GM19397 (cell line): ENCODE results near the gene ENTPD1.
"Not testable (repeated sequence)": the region's sequence is repeated elsewhere in the genome, so short reads cannot be mapped to it uniquely, and the experiment has no call there.

Source experiments
- ATAC-seq: cut with Tn5 transposase; IDR thresholded peaks from one replicate; pipeline ENCODE4 v1.9.1; 2021; ENCODE audit warnings: mild to moderate bottlenecking, moderate library complexity; ENCODE audit not compliant: unreplicated experiment

Gene ENTPD1, protein sequence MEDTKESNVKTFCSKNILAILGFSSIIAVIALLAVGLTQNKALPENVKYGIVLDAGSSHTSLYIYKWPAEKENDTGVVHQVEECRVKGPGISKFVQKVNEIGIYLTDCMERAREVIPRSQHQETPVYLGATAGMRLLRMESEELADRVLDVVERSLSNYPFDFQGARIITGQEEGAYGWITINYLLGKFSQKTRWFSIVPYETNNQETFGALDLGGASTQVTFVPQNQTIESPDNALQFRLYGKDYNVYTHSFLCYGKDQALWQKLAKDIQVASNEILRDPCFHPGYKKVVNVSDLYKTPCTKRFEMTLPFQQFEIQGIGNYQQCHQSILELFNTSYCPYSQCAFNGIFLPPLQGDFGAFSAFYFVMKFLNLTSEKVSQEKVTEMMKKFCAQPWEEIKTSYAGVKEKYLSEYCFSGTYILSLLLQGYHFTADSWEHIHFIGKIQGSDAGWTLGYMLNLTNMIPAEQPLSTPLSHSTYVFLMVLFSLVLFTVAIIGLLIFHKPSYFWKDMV

DNA sequence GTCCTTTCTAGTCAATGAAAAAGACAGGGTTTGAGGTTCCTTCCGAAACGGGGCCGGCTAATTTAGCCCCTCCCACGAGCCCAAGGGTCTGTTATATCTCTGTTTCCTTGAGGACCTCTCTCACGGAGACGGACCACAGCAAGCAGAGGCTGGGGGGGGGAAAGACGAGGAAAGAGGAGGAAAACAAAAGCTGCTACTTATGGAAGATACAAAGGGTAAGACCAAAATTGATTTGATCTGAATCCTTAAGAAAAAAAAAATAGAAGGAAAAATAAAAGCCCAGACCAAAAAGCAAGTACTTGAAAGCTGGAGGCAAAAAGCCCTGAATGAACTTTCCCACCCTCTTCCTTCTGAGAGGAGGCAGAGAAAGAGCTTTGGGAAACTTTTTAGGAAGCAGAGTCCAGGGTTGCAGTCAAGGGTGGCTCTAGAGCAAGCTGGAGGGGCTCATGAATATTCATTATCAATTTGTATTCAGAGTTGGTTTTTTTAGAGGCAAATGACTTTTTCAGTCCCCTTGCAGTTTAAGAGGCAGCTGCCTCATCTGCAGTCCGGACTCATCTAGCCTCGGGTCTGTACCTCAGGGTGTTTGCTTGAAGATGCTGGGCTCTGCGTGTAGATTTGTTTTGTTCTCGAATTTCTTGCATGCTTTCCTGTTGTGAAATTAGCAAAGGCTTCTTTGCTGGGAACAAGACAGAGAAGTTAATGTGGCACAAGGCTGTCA lies at the start of gene ENTPD1:
Gene ENTPD1, plus strand, starts transcription at position 123 of the 721 bp plus-strand sequence. Its CDS starts 77 bp downstream, at position 200.
- peak; percentile 37 for ATAC-seq

DNA sequence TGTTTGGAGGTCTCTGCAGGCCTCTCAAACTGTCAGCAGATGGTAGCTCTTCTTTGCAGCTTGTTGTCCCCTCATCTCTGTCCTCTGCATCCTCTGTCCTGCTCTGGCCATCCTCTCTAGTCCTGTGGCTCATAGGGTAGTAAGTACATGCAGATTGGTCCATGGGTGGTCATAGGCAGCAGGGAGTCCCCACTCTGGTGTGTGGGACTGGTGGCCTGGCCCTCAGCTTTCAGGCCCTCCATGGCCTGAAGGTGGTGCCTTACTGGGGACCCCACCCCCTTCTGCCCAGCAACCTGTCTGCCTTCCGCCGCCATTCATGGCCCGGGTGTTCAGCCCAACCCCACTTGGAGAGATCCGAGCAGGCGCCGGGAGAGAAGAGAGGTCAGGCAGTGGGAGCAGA lies 49.4 kb upstream of the ENTPD1 start:
- ATAC-seq: no peak

DNA sequence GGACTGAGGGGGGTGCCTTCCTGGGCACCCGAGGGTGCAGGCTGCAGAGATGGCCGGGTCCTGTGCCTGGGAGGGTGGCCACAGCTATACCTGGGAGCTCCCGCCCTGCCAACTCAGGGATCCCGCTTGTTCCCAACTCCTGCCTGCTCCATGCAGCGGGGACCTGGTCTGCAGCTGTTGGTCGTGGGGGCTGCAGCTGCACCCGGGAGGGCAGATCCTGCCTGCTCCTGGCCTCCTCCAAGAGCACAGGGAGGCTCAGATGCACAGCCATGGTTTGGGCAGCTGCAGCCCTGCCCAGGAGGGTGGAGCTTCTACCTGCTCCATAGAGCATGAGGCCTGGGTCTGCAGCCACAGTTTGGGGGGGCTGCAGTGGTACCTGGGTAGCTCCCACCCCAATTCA lies 49.0 kb upstream of the ENTPD1 start:
- no peak for ATAC-seq

DNA sequence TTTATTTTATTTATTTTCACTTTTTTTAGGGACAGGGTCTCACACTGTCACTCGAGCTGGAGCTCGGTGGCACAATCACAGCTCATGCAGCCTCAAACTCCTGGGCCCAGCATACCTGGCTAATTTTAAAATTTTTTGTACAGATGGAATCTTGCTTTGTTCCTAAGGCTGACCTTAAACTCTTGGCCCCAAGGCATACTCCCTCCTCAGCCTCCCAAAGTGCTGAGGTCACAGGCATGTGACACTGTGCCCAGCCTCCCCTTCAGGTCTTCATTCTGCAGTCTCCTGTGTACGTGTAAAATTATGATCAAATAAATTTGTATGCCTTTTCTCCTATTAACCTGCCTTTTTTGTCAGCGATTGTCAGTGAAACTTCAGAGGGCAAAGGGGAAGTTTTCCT lies 44.5 kb upstream of the ENTPD1 start:
- no peak for ATAC-seq

DNA sequence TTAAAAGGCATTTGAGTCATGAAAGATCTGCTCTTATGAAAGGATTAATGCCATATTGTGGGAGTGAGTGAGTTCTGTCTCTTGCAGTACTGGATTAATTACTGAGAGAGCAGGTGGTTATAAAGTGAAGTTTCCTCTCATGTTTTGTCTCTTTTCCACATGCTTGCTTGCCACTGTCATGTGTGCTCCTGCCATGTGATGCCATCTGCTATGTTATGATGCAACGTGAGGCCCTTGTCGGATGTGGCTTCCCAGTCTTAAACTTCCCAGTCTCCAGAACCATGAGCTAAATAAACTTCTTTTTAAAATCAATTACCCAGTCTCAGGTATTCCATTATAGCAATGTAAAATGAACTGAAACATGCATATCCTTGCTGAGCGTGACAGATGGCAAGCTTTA lies 39.5 kb upstream of the ENTPD1 start:
- ATAC-seq: no peak

DNA sequence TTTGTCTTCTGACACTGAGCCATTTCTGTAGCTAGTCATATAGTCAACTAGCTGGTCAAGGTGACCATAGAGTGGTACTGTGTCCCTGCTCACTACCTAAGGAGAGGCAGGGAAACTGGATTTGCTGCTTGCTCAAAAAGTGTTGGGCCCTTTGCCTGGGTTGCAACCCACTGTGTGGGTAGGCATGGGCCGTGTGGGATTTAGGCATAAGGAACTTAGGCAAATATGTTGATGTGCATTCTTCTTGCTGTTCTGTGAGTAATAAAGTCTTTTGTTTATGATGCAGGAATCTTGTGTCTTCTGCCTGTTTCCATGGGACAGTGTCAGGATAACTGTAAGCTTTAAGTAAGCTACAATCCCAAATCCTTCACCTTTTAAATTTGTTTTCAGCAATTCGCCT lies 39.1 kb upstream of the ENTPD1 start:
- no peak for ATAC-seq

DNA sequence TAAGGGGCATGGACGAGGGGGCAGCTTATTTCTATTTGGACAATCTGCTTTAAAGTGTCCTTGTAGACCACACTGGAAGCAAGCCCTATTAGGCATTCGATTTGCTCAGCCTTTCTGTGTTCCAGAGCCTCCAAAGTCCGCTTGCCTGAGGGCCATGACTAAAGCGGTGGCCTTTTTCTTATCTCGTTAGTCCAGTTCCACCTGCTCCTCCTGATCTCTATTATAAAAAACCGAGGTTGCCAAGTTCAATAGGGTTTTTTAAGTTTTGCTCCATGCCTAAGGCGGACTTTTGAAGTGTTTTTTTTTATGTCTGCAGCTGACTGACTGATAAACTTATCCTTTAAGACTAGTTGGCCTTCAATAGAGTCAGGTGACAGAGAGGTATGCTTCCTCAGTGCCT lies 35.2 kb upstream of the ENTPD1 start:
- ATAC-seq: not testable (repeated sequence)

DNA sequence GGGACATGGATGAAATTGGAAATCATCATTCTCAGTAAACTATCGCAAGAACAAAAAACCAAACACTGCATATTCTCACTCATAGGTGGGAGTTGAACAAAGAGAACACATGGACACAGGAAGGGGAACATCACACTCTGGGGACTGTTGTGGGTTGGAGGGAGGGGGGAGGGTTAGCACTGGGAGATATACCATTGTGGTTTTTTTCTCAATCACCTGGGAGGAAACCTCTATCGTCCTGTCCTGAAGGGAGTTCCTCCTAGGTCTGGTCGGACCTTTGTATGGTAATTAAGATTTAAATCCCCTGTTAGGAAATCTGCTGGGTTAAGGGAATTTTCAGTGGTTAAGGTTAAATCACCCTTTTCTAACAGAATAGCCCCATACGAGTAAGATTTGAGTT lies 33.5 kb upstream of the ENTPD1 start:
- ATAC-seq: not testable (repeated sequence)

DNA sequence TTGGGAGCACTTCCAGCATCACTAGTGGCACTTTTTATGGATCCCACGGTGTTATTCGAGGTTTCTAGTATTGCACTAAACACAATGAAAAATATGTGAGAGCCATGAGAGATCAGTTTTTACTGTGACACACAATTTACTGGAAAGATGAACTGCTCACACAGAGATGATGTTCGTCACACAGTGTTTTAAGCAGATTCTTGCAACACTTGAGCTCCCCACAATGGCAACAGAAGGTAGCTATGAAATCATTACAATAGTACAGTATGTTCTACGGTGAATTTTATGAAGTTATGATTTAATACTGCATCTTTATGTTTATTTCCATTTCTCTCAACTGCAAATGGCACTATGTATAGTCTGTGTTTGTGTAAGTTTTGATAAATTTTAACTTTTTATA lies 27.4 kb upstream of the ENTPD1 start:
- ATAC-seq: no peak

DNA sequence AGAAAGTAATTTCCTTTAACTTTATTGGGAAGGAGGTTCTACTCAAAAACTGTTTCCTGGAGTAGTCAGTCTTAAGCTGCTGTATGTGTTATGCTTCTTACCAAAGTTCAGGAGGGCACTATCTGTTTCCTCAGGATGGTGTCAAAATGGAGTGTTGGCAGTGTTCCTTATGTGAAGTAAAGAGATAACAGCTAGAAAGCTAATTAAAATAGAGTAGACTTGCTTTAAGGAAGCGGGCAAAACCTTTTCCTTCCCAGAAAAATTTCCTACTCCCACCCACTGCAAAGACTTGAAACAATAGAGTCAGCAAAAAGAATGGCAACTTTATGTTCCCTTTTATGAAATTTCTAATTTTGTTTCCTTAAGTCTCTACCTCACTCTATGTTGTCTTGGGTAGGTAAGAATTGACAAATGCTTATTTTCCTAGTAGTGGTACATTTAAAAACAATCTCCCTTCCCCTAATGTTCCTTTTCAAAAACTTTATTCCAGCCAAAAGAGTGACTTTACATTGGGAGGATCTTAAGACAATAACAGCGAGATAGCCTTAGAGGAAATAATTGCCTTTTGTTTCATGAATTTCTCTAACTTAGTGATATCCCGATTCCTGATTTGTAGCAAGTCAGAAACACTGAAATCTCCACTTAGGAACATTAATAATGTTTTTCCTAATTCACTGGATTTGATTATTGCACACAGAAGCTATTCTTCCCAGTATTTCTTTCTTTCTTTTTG lies 26.5 kb upstream of the ENTPD1 start:
- no peak for ATAC-seq

DNA sequence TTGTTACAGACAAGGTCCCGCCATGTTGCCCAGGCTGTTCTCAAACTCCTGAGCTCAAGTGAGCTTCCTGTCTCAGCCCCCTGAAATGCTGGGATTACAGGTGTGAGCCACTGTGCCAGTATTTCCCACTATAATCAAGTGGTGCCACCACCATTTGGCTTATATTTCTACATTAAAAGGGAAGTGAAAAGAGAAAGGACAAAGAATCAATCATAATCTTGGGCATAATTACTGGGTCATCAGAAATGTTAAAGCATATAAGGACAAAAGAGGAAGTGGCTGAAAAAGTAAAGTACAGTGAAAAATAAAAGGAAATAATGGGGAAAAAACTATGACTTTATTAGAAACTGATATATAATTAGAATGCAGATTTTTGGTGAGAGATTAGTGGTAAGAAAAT lies 25.7 kb upstream of the ENTPD1 start:
- ATAC-seq: no peak

DNA sequence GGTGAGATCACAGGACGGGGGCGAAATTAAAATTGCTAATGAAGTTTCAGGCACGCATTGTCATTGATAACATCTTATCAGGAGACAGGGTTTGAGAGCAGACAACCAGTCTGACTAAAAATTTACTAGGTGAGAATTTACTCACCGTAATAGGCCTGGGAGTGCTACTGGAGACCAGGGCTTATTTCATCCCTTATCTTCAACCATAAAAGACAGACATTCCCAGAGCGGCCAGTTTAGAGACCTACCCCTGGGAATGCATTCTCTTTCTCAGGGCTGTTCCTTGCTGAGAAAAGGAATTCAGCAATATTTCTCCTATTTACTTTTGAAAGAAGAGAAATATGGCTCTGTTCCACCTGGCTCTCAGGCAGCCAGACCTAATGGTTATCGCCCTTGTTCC lies 23.1 kb upstream of the ENTPD1 start:
- ATAC-seq: not testable (repeated sequence)

DNA sequence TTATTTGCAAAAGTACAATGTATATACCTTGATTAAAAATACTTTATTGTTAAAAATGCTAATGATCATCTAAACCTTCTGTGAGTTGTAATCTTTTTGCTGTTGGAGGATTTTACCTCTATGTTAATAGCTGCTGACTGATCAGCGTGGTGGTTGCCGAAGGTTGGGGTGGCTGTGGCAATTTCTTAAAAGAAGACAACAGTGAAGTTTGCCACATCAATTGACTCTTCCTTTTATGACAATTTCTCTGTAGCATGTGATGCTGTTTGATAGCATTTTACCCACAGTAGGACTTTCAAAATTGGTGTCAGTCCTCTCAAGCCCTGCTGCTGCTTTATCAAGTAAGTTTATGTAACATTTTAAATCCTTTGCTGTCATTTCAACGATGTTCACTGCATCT lies 16.9 kb upstream of the ENTPD1 start:
- no peak for ATAC-seq

DNA sequence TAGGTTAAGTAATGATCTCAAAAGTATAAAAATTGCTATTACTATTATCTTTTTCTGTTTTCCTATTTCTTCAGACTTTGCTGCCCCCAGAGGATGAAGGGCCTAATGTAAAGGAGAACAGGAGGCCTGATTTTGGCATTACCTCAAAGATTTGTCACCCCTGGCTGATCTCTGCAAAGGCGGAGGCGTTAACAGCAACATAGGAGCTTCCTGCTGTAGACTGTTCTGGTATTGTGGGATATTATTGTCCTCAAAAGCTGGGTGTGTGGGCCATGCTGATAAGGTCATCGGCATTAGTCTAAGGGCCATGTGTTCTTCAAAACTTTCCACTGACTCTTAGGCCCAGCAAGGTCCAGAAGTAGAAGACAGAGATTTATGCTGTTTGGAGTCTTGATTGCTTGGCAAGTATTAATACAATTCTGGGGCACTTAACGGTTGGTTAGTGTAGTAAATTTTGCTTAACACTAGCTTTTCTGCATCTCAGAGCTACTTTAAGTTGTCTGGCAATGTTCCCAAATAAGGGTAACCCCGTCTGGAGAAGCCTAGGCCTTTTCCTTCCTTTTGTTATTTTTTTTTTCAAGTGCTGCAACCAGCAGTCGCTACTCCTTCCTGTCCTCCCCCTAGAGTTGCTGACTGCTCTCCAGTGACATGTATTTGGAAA lies 14.0 kb upstream of the ENTPD1 start:
- ATAC-seq: peak; percentile 67

DNA sequence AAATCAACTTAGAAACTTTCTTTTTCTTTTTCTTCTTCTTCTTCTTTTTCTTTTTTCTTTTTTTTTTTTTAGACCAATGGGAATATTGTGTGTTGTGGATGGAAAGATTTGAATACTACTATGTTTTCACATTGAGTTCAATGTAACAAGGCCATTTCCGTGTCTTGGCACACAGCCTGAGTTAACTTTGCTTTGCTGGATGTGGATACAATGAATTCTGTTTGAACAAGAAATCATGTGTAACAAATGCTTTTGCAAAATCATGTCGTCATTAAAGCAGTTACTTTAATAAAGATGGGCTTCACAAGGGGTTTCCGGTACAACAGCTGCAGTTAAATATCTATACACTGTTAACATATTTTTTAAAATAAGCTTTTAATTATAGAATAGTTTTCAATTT lies 13.5 kb upstream of the ENTPD1 start:
- ATAC-seq: no peak

DNA sequence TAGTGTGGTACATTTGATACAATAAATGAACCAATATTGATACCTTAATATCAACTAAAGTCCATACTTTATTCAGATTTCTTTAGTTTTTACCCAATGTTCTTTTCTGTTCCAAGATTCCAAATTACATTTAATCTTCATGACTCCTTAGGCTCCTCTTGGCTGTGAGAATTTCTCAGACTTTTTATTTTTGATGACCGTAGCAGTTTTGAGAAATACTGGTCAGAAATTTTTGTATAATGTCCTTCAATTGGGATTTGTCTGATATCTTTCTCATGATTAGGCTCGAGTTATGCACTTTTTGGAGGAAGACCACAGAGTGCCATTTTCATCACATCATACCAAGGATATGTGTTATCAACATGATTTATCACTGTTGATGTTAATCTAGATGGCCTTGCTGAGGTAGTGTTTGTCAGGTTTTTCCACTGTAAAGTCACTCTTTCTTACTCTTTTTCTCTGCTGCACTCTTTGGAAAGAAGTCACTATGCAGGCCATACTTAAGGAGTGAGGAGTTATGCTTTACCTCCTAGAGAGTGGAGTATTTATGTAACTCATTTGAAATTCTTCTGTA lies 12.9 kb upstream of the ENTPD1 start:
- no peak for ATAC-seq

DNA sequence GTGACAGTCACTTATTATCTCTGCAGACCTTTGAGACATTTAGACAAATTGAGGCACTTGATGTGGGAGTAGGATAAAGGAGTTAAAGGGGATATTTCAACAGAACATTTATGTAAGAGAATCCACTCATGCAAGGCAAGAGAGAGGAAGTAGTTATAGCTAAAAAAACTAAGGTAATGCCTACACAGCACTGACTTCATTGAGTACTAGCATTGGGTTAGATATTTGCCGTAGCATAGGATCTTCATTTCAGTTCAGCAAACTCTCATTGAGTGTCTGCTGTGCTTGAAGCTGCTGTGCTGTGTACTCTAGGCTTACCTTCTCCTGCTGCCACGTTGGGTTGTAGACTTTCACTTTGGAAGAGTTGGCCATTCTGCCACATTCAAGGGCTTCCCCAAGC lies 10.5 kb upstream of the ENTPD1 start:
- ATAC-seq: no peak

DNA sequence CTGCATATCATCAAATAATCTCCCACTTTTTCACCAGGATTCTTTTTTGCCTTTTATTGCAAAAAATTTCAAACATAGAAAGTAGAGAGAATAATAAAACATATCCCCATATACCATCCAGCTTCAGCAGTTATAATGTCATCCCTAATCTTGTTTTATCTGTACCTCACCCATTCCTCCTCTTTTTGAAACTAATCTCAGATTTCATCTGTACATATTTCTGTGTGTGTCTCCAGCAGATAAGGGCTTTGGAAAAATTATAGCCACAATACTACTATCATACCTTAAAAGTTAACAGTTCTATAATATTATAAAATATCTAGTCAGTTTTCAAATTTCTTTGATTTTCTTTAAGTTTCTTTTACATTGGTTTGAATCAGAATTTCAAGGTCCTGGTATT lies 7.6 kb upstream of the ENTPD1 start:
- ATAC-seq: no peak

DNA sequence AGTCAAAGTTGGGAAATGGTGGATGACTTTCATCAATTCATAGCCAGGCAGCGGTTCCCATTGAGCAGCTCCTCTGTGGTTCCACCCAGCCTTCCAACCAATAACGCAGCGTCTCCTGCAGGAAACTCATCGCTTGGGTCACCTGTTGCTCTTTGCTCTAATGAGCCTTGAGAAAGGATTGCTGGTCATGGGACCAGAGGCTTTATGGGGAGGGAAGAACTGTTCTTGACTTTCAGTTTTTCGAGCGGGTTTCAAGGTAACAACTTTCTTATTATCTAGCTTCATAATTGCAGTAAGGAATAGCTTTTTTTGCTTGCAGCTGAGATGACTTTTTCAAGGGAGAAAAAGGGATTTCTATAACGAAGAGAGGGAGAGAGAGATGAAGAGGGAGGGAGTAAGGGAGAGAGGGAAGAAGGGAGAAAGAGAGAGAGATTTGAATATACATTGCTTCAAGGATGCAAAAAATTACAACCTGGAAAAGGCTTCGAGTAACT lies 405 bp upstream of the ENTPD1 start:
- ATAC-seq: no peak
